OCI-LY1 (cell line): Measurements from ENCODE around the gene RNF141.

Experiments
- H2AFZ ChIP-seq: fragments of 200-600 bp; sonication (generic), shearing (Covaris generic); 2 replicates; pipeline ENCODE4 v1.6.0; 2014; ENCODE audit warnings: antibody characterized with exemption, mild to moderate bottlenecking, low read length
- H3F3A ChIP-seq: fragments of 200-600 bp; sonication (generic), shearing (Covaris generic); 2 replicates; pipeline ENCODE4 v1.6.0; 2014; ENCODE audit warnings: mild to moderate bottlenecking, antibody characterized with exemption, low read length, moderate library complexity; ENCODE audit not compliant: insufficient read depth
- H3K27ac ChIP-seq: fragments of 200-600 bp; sonication (generic); 2 replicates; pipeline ENCODE4 v1.5.1; 2014; ENCODE audit warnings: low read length, mixed run types, mild to moderate bottlenecking, low read depth; ENCODE audit not compliant: poor library complexity, severe bottlenecking
- H3K27me3 ChIP-seq: fragments of 200-600 bp; sonication (generic); 2 replicates; pipeline ENCODE4 v1.6.0; 2014; ENCODE audit warnings: antibody characterized with exemption, mild to moderate bottlenecking, low read length, moderate library complexity; ENCODE audit not compliant: insufficient read depth
- H3K36me3 ChIP-seq: fragments of 200-600 bp; sonication (generic); 2 replicates; pipeline ENCODE4 v1.6.1; 2014; ENCODE audit warnings: mild to moderate bottlenecking, antibody characterized with exemption, low read length, moderate library complexity, mixed read lengths; ENCODE audit not compliant: insufficient read depth
- H3K4me1 ChIP-seq: fragments of 200-600 bp; sonication (generic); 2 replicates; pipeline ENCODE4 v1.5.1; 2014; ENCODE audit warnings: mild to moderate bottlenecking, low read length, moderate library complexity; ENCODE audit not compliant: insufficient read depth, severe bottlenecking
- H3K4me2 ChIP-seq: fragments of 200-600 bp; sonication (generic), shearing (Covaris generic); 2 replicates; pipeline ENCODE4 v1.6.1; 2014; ENCODE audit warnings: low read length
- H3K4me3 ChIP-seq: fragments of 200-600 bp; sonication (generic); 2 replicates; pipeline ENCODE4 v1.5.1; 2014; ENCODE audit warnings: low read length, low read depth, mild to moderate bottlenecking, mixed read lengths; ENCODE audit not compliant: poor library complexity, severe bottlenecking
- H3K79me2 ChIP-seq: fragments of 200-600 bp; shearing (Covaris generic); 2 replicates; pipeline ENCODE4 v1.6.1; 2016; ENCODE audit warnings: mixed run types, low read length, mixed read lengths; ENCODE audit not compliant: insufficient read depth
- H3K9ac ChIP-seq: fragments of 200-600 bp; sonication (generic), shearing (Covaris generic); 2 replicates; pipeline ENCODE4 v1.6.1; 2014; ENCODE audit warnings: mild to moderate bottlenecking, low read length, mixed read lengths
- H3K9me2 ChIP-seq: fragments of 200-600 bp; sonication (generic), shearing (Covaris generic); 2 replicates; pipeline ENCODE4 v1.6.1; 2014; ENCODE audit warnings: low read depth, mild to moderate bottlenecking, low read length, mixed read lengths
- H3K9me3 ChIP-seq: fragments of 200-600 bp; shearing (Covaris generic); 2 replicates; pipeline ENCODE4 v1.6.1; 2014; ENCODE audit warnings: low read length, mixed read lengths
- H4K20me1 ChIP-seq: fragments of 200-600 bp; sonication (generic), shearing (Covaris generic); 2 replicates; pipeline ENCODE4 v1.6.0; 2016; ENCODE audit warnings: mild to moderate bottlenecking, low read length; ENCODE audit not compliant: insufficient read depth
- CTCF ChIP-seq: fragments of 200-600 bp; sonication (generic), shearing (Covaris generic); IDR thresholded peaks from 2 replicates; pipeline ENCODE4 v1.5.1; 2017; ENCODE audit warnings: mild to moderate bottlenecking, antibody characterized with exemption, low read length, moderate library complexity, mixed read lengths
- EZH2 ChIP-seq: fragments of 200-600 bp; sonication (generic), shearing (Covaris generic); IDR thresholded peaks from 2 replicates; pipeline ENCODE4 v1.8.0; 2017; ENCODE audit warnings: borderline replicate concordance, mixed run types, mild to moderate bottlenecking, antibody characterized with exemption, low read length, moderate library complexity, mixed read lengths

The RNF141 gene

GRCh38 chr11:10540915-10541560, at the start of gene RNF141:
RNF141 (minus strand) TSS chr11:10541187; CDS start chr11:10534158, 7,029 bp downstream.
- Histone ChIP-seq H3K9me2 (no peaks in the 10 kb centered on the region), H3K9ac (peak within 1 kb of the TSS; percentile 71), H2AFZ (peak within 1 kb of the TSS; percentile 36), H3K36me3 (no peaks in the 10 kb centered on the region), H4K20me1 (no peaks in the 10 kb centered on the region), H3K27ac (no peak within 1 kb of the TSS), H3K79me2 (no peaks in the 10 kb centered on the region), H3K9me3 (peaks cover 19% of the 10 kb centered on the region), H3K4me2 (peak within 1 kb of the TSS; percentile 85), H3F3A (no peaks in the 10 kb centered on the region), H3K27me3 (no peaks in the 10 kb centered on the region), H3K4me3 (peak within 1 kb of the TSS; percentile 74), H3K4me1 (peaks cover 15% of the 10 kb centered on the region)
- peak; percentile 83 for TF ChIP-seq CTCF
- TF ChIP-seq EZH2 = no peak

- Histone ChIP-seq H3K9me2 (no peaks in the 10 kb centered on the region), H3K79me2 (no peaks in the 10 kb centered on the region), H3K9ac (no peak overlapping the region), H3K27ac (no peak overlapping the region), H4K20me1 (no peaks in the 10 kb centered on the region), H3K27me3 (no peaks in the 10 kb centered on the region), H2AFZ (no peak overlapping the region), H3K9me3 (no peaks in the 10 kb centered on the region), H3K4me1 (no peaks in the 10 kb centered on the region), H3K36me3 (no peaks in the 10 kb centered on the region), H3K4me3 (no peak overlapping the region), H3F3A (no peaks in the 10 kb centered on the region), H3K4me2 (no peak overlapping the region)
- TF ChIP-seq EZH2 (no peak), CTCF (no peak)
Measured at GRCh38 chr11:10590218-10590915, 49.4 kb upstream of the RNF141 start.

GRCh38 chr11:10588904-10589303, 47.9 kb upstream of the RNF141 start:
- Histone ChIP-seq H3K9ac (no peak overlapping the region), H3K4me1 (no peaks in the 10 kb centered on the region), H3K4me2 (no peak overlapping the region), H4K20me1 (no peaks in the 10 kb centered on the region), H3K36me3 (no peaks in the 10 kb centered on the region), H2AFZ (no peak overlapping the region), H3K27ac (no peak overlapping the region), H3K9me2 (no peaks in the 10 kb centered on the region), H3K27me3 (peaks cover 2% of the 10 kb centered on the region; the same call in 1 of the 2 replicates), H3K9me3 (no peaks in the 10 kb centered on the region), H3K4me3 (no peak overlapping the region), H3F3A (no peaks in the 10 kb centered on the region), H3K79me2 (no peaks in the 10 kb centered on the region)
- TF ChIP-seq CTCF (no peak), EZH2 (no peak)
